B cell (primary cell): ENCODE measurements around the gene ZNF669.

ENCODE experiments used
- EZH2 ChIP-seq: IDR thresholded peaks from 2 replicates; pipeline ENCODE4 v1.6.1; 2012; ENCODE audit warnings: borderline replicate concordance, low read depth, mild to moderate bottlenecking, moderate library complexity, low read length; ENCODE audit not compliant: insufficient read depth, poor library complexity, severe bottlenecking
- TF ChIP-seq, protein P1 (sequence below): fragments of 200-600 bp; IDR thresholded peaks from one replicate; pipeline ENCODE4 v1.8.0; 2022; ENCODE audit warnings: antibody characterized with exemption, mild to moderate bottlenecking

GRCh38 chr1:247107694-247108093 lies 3.5 kb upstream of the ZNF669 start:
- TF ChIP-seq, protein P1, sequence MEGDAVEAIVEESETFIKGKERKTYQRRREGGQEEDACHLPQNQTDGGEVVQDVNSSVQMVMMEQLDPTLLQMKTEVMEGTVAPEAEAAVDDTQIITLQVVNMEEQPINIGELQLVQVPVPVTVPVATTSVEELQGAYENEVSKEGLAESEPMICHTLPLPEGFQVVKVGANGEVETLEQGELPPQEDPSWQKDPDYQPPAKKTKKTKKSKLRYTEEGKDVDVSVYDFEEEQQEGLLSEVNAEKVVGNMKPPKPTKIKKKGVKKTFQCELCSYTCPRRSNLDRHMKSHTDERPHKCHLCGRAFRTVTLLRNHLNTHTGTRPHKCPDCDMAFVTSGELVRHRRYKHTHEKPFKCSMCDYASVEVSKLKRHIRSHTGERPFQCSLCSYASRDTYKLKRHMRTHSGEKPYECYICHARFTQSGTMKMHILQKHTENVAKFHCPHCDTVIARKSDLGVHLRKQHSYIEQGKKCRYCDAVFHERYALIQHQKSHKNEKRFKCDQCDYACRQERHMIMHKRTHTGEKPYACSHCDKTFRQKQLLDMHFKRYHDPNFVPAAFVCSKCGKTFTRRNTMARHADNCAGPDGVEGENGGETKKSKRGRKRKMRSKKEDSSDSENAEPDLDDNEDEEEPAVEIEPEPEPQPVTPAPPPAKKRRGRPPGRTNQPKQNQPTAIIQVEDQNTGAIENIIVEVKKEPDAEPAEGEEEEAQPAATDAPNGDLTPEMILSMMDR, result no peak
- TF ChIP-seq EZH2, result no peak
